Neural cell (in vitro differentiated cells): ENCODE results near the gene PGLYRP4. TPM values are rescaled to one million over a fixed set of nuclear protein-coding genes. Genes with fewer than 3 reads are reported as not detected.

Experiments used
- H2AFZ ChIP-seq: fragments of 200-600, 300-800 bp; sonication (generic), shearing (Covaris generic); 2 replicates; pipeline ENCODE4 v1.6.0; 2014; ENCODE audit warnings: low read depth, mild to moderate bottlenecking, antibody characterized with exemption, low read length, moderate library complexity
- H3F3A ChIP-seq: fragments of 200-600 bp; shearing (Covaris generic); 2 replicates; pipeline ENCODE4 v1.6.1; 2016; ENCODE audit warnings: mild to moderate bottlenecking, moderate library complexity, mixed read lengths, antibody characterized with exemption, low read length; ENCODE audit not compliant: insufficient read depth, poor library complexity, severe bottlenecking
- H3K27ac ChIP-seq: fragments of 200-600, 300-800 bp; sonication (generic), shearing (Covaris generic); 2 replicates; pipeline ENCODE4 v1.5.1; 2014; ENCODE audit warnings: mild to moderate bottlenecking, low read length, moderate library complexity
- H3K27me3 ChIP-seq: fragments of 300-800, 200-600 bp; sonication (generic), shearing (Covaris generic); 2 replicates; pipeline ENCODE4 v1.6.0; 2014; ENCODE audit warnings: mild to moderate bottlenecking, low read depth, low read length, moderate library complexity; ENCODE audit not compliant: insufficient read depth
- H3K36me3 ChIP-seq: fragments of 300-800, 200-600 bp; sonication (generic), shearing (Covaris generic); 2 replicates; pipeline ENCODE4 v1.5.1; 2014; ENCODE audit warnings: mild to moderate bottlenecking, antibody characterized with exemption, low read length, moderate library complexity; ENCODE audit not compliant: insufficient read depth
- H3K4me2 ChIP-seq: fragments of 300-800, 200-600 bp; sonication (generic), shearing (Covaris generic); 2 replicates; pipeline ENCODE4 v1.6.0; 2014; ENCODE audit warnings: mild to moderate bottlenecking, low read length
- H3K4me3 ChIP-seq: fragments of 300-800, 200-600 bp; sonication (generic), shearing (Covaris generic); 2 replicates; pipeline ENCODE4 v1.5.1; 2014; ENCODE audit warnings: mild to moderate bottlenecking, low read length, moderate library complexity
- H3K79me2 ChIP-seq: fragments of 200-600 bp; shearing (Covaris generic); replicated peaks from 2 replicates; pipeline ENCODE4 v1.6.0; 2014; ENCODE audit warnings: mild to moderate bottlenecking, low read length, moderate library complexity; ENCODE audit not compliant: insufficient read depth
- H3K9ac ChIP-seq: fragments of 300-800, 200-600 bp; sonication (generic), shearing (Covaris generic); 2 replicates; pipeline ENCODE4 v1.6.1; 2016; ENCODE audit warnings: mild to moderate bottlenecking, low read length, mixed read lengths
- H3K9me2 ChIP-seq: fragments of 200-600 bp; shearing (Covaris generic); 2 replicates; pipeline ENCODE4 v1.6.1; 2016; ENCODE audit warnings: mild to moderate bottlenecking, low read length, mixed read lengths; ENCODE audit not compliant: insufficient read depth
- H3K9me3 ChIP-seq: fragments of 200-600, 300-800 bp; sonication (generic), shearing (Covaris generic); 2 replicates; pipeline ENCODE4 v1.6.1; 2016; ENCODE audit warnings: mild to moderate bottlenecking, mixed run types, low read length, moderate library complexity, mixed read lengths
- H4K20me1 ChIP-seq: fragments of 200-600 bp; shearing (Covaris generic); 2 replicates; pipeline ENCODE4 v1.6.1; 2016; ENCODE audit warnings: mild to moderate bottlenecking, mixed run types; ENCODE audit not compliant: insufficient read depth
- CTCF ChIP-seq: fragments of 450-650 bp; IDR thresholded peaks from 2 replicates; pipeline ENCODE4 v1.5.1; 2014; ENCODE audit warnings: antibody characterized with exemption, mild to moderate bottlenecking, moderate library complexity; ENCODE audit not compliant: poor library complexity, severe bottlenecking
- EP300 ChIP-seq: fragments of 450-650 bp; conservative IDR thresholded peaks from 2 replicates; pipeline ENCODE4 v1.6.1; 2014; ENCODE audit warnings: antibody characterized with exemption, mild to moderate bottlenecking, moderate library complexity; ENCODE audit not compliant: poor library complexity, severe bottlenecking
- EZH2 ChIP-seq: fragments of 200-600, 300-800 bp; shearing (Covaris generic), sonication (generic); IDR thresholded peaks from 2 replicates; pipeline ENCODE4 v1.6.1; 2014; ENCODE audit warnings: antibody characterized with exemption, low read length, borderline replicate concordance, mild to moderate bottlenecking; ENCODE audit not compliant: insufficient read depth, poor library complexity, severe bottlenecking
- MXI1 ChIP-seq: fragments of 450-650 bp; conservative IDR thresholded peaks from 2 replicates; pipeline ENCODE4 v1.6.1; 2014; ENCODE audit warnings: antibody characterized with exemption, mild to moderate bottlenecking; ENCODE audit not compliant: poor library complexity, severe bottlenecking
- POLR2AphosphoS5 ChIP-seq: IDR thresholded peaks from 2 replicates; pipeline ENCODE4 v1.6.1; 2012
- RAD21 ChIP-seq: fragments of 450-650 bp; conservative IDR thresholded peaks from 2 replicates; pipeline ENCODE4 v1.6.1; 2014; ENCODE audit warnings: antibody characterized with exemption, mild to moderate bottlenecking, moderate library complexity
- REST ChIP-seq: IDR thresholded peaks from 2 replicates; pipeline ENCODE4 v1.6.1; 2012; ENCODE audit warnings: borderline replicate concordance
- SMC3 ChIP-seq: fragments of 450-650 bp; conservative IDR thresholded peaks from 2 replicates; pipeline ENCODE4 v1.6.1; 2014; ENCODE audit warnings: antibody characterized with exemption, mild to moderate bottlenecking, moderate library complexity; ENCODE audit not compliant: poor library complexity
- TAF1 ChIP-seq: IDR thresholded peaks from 2 replicates; pipeline ENCODE4 v1.6.1; 2012; ENCODE audit warnings: low read depth
- polyA minus RNA-seq: library from RNA; depleted of rRNA, polyadenylated mRNA; stranded (reverse); fragments of >200 nt; gene quantifications from 2 replicates; pipeline ENCODE4 v1.2.3, GENCODE V29; 2014
- polyA plus RNA-seq: library from polyadenylated mRNA; depleted of rRNA; stranded (reverse); fragments of >200 nt; gene quantifications from 2 replicates; pipeline ENCODE4 v1.2.3, GENCODE V29; 2014

PGLYRP4 gene
- polyA plus RNA-seq (not detected in 2 replicates), polyA minus RNA-seq (not detected in 2 replicates)

GRCh38 chr1:153348511-153349362 is at the start of gene PGLYRP4:
TSS of gene PGLYRP4 (minus strand) at chr1:153348841. CDS start at chr1:153347932, 909 bp downstream.
- TF ChIP-seq EP300 (no peak), REST (no peak)
- H3K36me3 ChIP-seq: no peaks in the 10 kb centered on the region
- no peak within 1 kb of the TSS for H2AFZ ChIP-seq

GRCh38 chr1:153397924-153398651 is 49.4 kb upstream of the PGLYRP4 start:
- Histone ChIP-seq H3K79me2 (no peaks in the 10 kb centered on the region), H2AFZ (no peak overlapping the region), H4K20me1 (no peaks in the 10 kb centered on the region), H3K9ac (no peak overlapping the region), H3K4me3 (no peak overlapping the region), H3K4me2 (no peak overlapping the region), H3K9me2 (no peaks in the 10 kb centered on the region), H3K36me3 (no peaks in the 10 kb centered on the region), H3F3A (no peaks in the 10 kb centered on the region), H3K27me3 (no peaks in the 10 kb centered on the region), H3K27ac (no peak overlapping the region), H3K9me3 (no peaks in the 10 kb centered on the region)
- TF ChIP-seq CTCF (no peak), EZH2 (no peak), REST (no peak), SMC3 (no peak), MXI1 (no peak), EP300 (no peak), RAD21 (no peak), POLR2AphosphoS5 (no peak), TAF1 (no peak)

More at GRCh38 chr1:153348511-153349362, at the start of gene PGLYRP4:
- H3K4me2 ChIP-seq: no peak within 1 kb of the TSS
- H3K27ac ChIP-seq: no peak within 1 kb of the TSS
- no peaks in the 10 kb centered on the region for H3K9me2 ChIP-seq
- H3K9ac ChIP-seq: no peak within 1 kb of the TSS
- H3K27me3 ChIP-seq: no peaks in the 10 kb centered on the region
- no peaks in the 10 kb centered on the region for H3F3A ChIP-seq
- no peaks in the 10 kb centered on the region for H3K79me2 ChIP-seq
- H3K9me3 ChIP-seq: no peaks in the 10 kb centered on the region
- H3K4me3 ChIP-seq: no peak within 1 kb of the TSS
- no peaks in the 10 kb centered on the region for H4K20me1 ChIP-seq
